GM12878 (cell line): ENCODE measurements around the gene ETV2. TPM values are rescaled to one million over a fixed set of nuclear protein-coding genes. Genes with fewer than 3 reads are reported as not detected.

ENCODE experiments used
- ATAC-seq: fragments of 200-7000 bp; cut with Tn5 transposase; 3 replicates; pipeline ENCODE4 v1.9.1; 2020; ENCODE audit warnings: mild to moderate bottlenecking, moderate library complexity
- BruUV-seq: library from RNA; stranded (reverse); fragments of 400-500 nt; replicated peaks from 2 replicates; lab custom pipeline; 2021; lab: Mats Ljungman, UMichigan
- CTCF ChIA-PET: fragments of 300-600 bp; sonication (Branson Sonifier 250); formaldehyde crosslinking; extraction: SDS; loops from one replicate; lab custom pipeline; 2021; ENCODE audit warnings: inconsistent platforms; lab: Yijun Ruan, JAX
- POLR2A ChIA-PET: fragments of 350-600 bp; formaldehyde crosslinking; extraction: SDS; loops from one replicate; lab custom pipeline; 2021; ENCODE audit warnings: inconsistent platforms; lab: Charles Lee
- RAD21 ChIA-PET: fragments of 300-600 bp; sonication (Branson Sonifier 250); formaldehyde crosslinking; loops from one replicate; lab custom pipeline; 2023; ENCODE audit warnings: antibody characterized with exemption; ENCODE audit not compliant: unreplicated experiment; lab: Charles Lee
- SMC1A ChIA-PET: fragments of 300-600 bp; sonication (Branson Sonifier 250); formaldehyde crosslinking; loops from one replicate; lab custom pipeline; 2023; ENCODE audit not compliant: unreplicated experiment, uncharacterized antibody; lab: Charles Lee
- DNase-seq: peaks from one replicate; pipeline ENCODE4 v3.0.0-alpha.2; 2011; ENCODE audit warnings: low read depth, low spot score
- FAIRE-seq: peaks from 3 replicates; lab custom pipeline; 2011; peaks lifted over from hg19 to GRCh38; lab: Jason Lieb, UNC
- H2AFZ ChIP-seq: 2 replicates; pipeline ENCODE4 v1.6.0; 2011; ENCODE audit warnings: low read depth, low read length, control low read depth; ENCODE audit not compliant: control insufficient read depth
- H3K27ac ChIP-seq: 2 replicates; pipeline ENCODE4 v1.5.1; 2011; ENCODE audit warnings: control low read depth; ENCODE audit not compliant: control insufficient read depth, insufficient read depth
- H3K27me3 ChIP-seq, 2 experiments: replicated peaks in 1 of 2; 2 replicates each; pipeline versions ENCODE4 v1.6.0 to v1.6.1; 2011; ENCODE audit warnings: low read length in 1 of 2; ENCODE audit not compliant: control insufficient read depth in 2 of 2, insufficient read depth in 2 of 2
- H3K36me3 ChIP-seq, 2 experiments: 2 replicates each; pipeline ENCODE4 v1.5.1; 2011; ENCODE audit warnings: low read length in 1 of 2; ENCODE audit not compliant: control insufficient read depth in 2 of 2, insufficient read depth in 2 of 2
- H3K4me1 ChIP-seq: 2 replicates; pipeline ENCODE4 v1.6.1; 2011; ENCODE audit warnings: mild to moderate bottlenecking, low read length, moderate library complexity, mixed read lengths; ENCODE audit not compliant: control insufficient read depth, insufficient read depth
- H3K4me2 ChIP-seq: 2 replicates; pipeline ENCODE4 v1.6.0; 2011; ENCODE audit warnings: control low read depth; ENCODE audit not compliant: control insufficient read depth, insufficient read depth
- H3K4me3 ChIP-seq: fragments of 200-600 bp; sonication (generic); 2 replicates; pipeline ENCODE4 v1.5.1; 2016
- H3K79me2 ChIP-seq: 2 replicates; pipeline ENCODE4 v1.6.0; 2011; ENCODE audit warnings: low read length; ENCODE audit not compliant: control insufficient read depth, insufficient read depth
- H3K9ac ChIP-seq: 2 replicates; pipeline ENCODE4 v1.8.0; 2011; ENCODE audit warnings: low read length, control low read depth, mixed read lengths; ENCODE audit not compliant: control insufficient read depth, insufficient read depth
- H3K9me3 ChIP-seq: replicated peaks from 3 replicates; pipeline ENCODE4 v1.5.1; 2011; ENCODE audit warnings: mild to moderate bottlenecking, low read length; ENCODE audit not compliant: control insufficient read depth, insufficient read depth
- H4K20me1 ChIP-seq: 2 replicates; pipeline ENCODE4 v1.6.0; 2011; ENCODE audit not compliant: control insufficient read depth, insufficient read depth
- BHLHE40 ChIP-seq, 2 experiments: fragments of 450-650 bp in 1 of 2; IDR thresholded peaks; 2 replicates each; pipeline ENCODE4 v1.6.1; 2011 to 2017; ENCODE audit warnings: low read depth in 2 of 2, borderline replicate concordance in 1 of 2, improper control_type of control experiment in 1 of 2, low read length in 1 of 2, mild to moderate bottlenecking in 1 of 2
- EGR1 ChIP-seq, 2 experiments: IDR thresholded peaks; 1 replicate in 1 of 2; 2 replicates in 1 of 2; pipeline ENCODE4 v1.6.1; 2011 to 2012; ENCODE audit warnings: low read depth in 2 of 2, low read length in 2 of 2, borderline replicate concordance in 1 of 2, mild to moderate bottlenecking in 1 of 2, moderate library complexity in 1 of 2
- POLR2AphosphoS5 ChIP-seq: IDR thresholded peaks from 2 replicates; pipeline ENCODE4 v1.6.1; 2011; ENCODE audit warnings: mild to moderate bottlenecking, low read length, inconsistent platforms
- RCOR1 ChIP-seq: conservative IDR thresholded peaks from 2 replicates; pipeline ENCODE4 v1.6.1; 2012; ENCODE audit warnings: low read depth, low read length, improper control_type of control experiment
- SMAD1 ChIP-seq: fragments of 450-650 bp; IDR thresholded peaks from 2 replicates; pipeline ENCODE4 v1.6.1; 2018; ENCODE audit warnings: mild to moderate bottlenecking, low read depth; ENCODE audit not compliant: partially characterized antibody
- TBL1XR1 ChIP-seq: IDR thresholded peaks from 2 replicates; pipeline ENCODE4 v1.6.1; 2012; ENCODE audit warnings: low read depth, low read length, improper control_type of control experiment
- YBX1 ChIP-seq: fragments of 450-650 bp; IDR thresholded peaks from 2 replicates; pipeline ENCODE4 v1.6.1; 2016; ENCODE audit warnings: antibody characterized with exemption
- YY1 ChIP-seq: IDR thresholded peaks from 2 replicates; pipeline ENCODE4 v1.6.1; 2011; ENCODE audit warnings: low read depth, mild to moderate bottlenecking, low read length
- ZBED1 ChIP-seq: IDR thresholded peaks from 2 replicates; pipeline ENCODE4 v1.6.1; 2016; ENCODE audit warnings: borderline replicate concordance
- ZNF274 ChIP-seq: IDR thresholded peaks from one replicate; pipeline ENCODE4 v1.8.0; 2011; ENCODE audit not compliant: insufficient read length, insufficient read depth
- WGBS: methylation state at CpG from one replicate; pipeline ENCODE4 v1.1.6; 2016; ENCODE audit warnings: low lambda C conversion rate; ENCODE audit not compliant: insufficient replicate concordance, insufficient coverage; ENCODE audit errors: missing lambda C conversion rate; 5-methylcytosine and 5-hydroxymethylcytosine counted together
- in situ Hi-C: fragments of 300-500 bp; cut with MboI; formaldehyde crosslinking; loops from 9 replicates; pipeline ENCODE4 v1.14.3; 2018; ENCODE audit warnings: mixed read lengths
- intact Hi-C: fragments of 100-400 bp; cut with micrococcal nuclease; formaldehyde crosslinking; loops from one replicate; pipeline ENCODE4 v1.14.2; 2022; ENCODE audit not compliant: unreplicated experiment
- polyA plus RNA-seq, 11 experiments: library from polyadenylated mRNA; depleted of rRNA in 4 of 11; unstranded in 6 of 11; stranded (reverse) in 5 of 11; fragments of >200 nt; fragmentation: Nextera tagmentation in 4 of 11; fragmentation: Illumina TruSeq in 1 of 11; extraction: Ambion mirVana in 4 of 11; extraction: Trizol in 1 of 11; gene quantifications; 1 replicate in 1 of 11; 2 replicates in 10 of 11; pipeline versions ENCODE4 v1.2.1 to v1.2.3, GENCODE V29; 2011 to 2016; ENCODE audit warnings: inconsistent platforms in 2 of 11, missing spikeins in 2 of 11, low read depth in 1 of 11
- total RNA-seq, 4 experiments: library from RNA; depleted of rRNA in 3 of 4; stranded (reverse); fragments of >200 nt in 3 of 4; fragmentation: Illumina TruSeq in 1 of 4; extraction: Trizol in 1 of 4; gene quantifications; 2 replicates each; pipeline versions ENCODE4 v1.2.1 to v1.2.3, GENCODE V29; 2013 to 2021
- TF ChIP-seq, protein P1 (sequence below): IDR thresholded peaks from 2 replicates; pipeline ENCODE4 v1.6.1; 2012; ENCODE audit warnings: low read depth, low read length, improper control_type of control experiment
- TF ChIP-seq, protein P2 (sequence below): fragments of 450-650 bp; IDR thresholded peaks from 2 replicates; pipeline ENCODE4 v1.6.1; 2017; ENCODE audit warnings: mild to moderate bottlenecking, moderate library complexity
- TF ChIP-seq, protein P3 (sequence below): fragments of 450-650 bp; IDR thresholded peaks from 2 replicates; pipeline ENCODE4 v1.6.1; 2014; ENCODE audit warnings: mild to moderate bottlenecking

ETV2 gene
- total and polyA plus RNA-seq, 10 of the 15 experiments (the other 5 are each of a cell fraction or from before 2014, with no cell fraction given), result 0.10 to 1.4 (median 0.54) TPM; not detected in 1

DNA sequence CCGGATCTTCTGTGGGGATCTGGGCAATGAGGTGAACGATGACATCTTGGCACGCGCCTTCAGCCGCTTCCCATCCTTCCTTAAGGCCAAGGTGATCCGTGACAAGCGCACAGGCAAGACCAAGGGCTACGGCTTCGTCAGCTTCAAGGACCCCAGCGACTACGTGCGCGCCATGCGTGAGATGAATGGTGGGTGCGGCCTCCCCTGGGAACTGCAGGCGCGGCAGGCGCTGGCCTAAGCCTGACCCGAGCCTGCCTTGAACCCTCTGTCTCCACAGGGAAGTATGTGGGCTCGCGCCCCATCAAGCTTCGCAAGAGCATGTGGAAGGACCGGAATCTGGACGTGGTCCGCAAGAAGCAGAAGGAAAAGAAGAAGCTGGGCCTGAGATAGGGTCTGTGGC, 4.4 kb upstream of the ETV2 start:
- SMC1A ChIA-PET, result interaction anchor here (1.2 kb wide), 1 partner anchor 10 kb away, joined by 5 read pairs; no protein-coding TSS in a partner anchor
- no peak for FAIRE-seq
- Histone ChIP-seq H3K79me2 (no peaks in the 10 kb centered on the region), H3K36me3 (peaks cover 10 to 21% of the 10 kb centered on the region in 2 experiments; a peak in 3 of 4 replicates), H3K27me3 (no peaks in the 10 kb centered on the region), H3K4me3 (no peak overlapping the region), H2AFZ (no peak overlapping the region), H4K20me1 (no peaks in the 10 kb centered on the region)
- WGBS, result over 99% methylated on average over 23 of the region's 25 CpGs
- no peak for TF ChIP-seq EGR1 (IDR thresholded peaks at IDR 0.05; ENCODE audit: borderline replicate concordance in 1 of 2, low read depth in 2 of 2, low read length in 2 of 2)
- TF ChIP-seq SMAD1, result no peak
- no peak for TF ChIP-seq POLR2AphosphoS5
- no peak for TF ChIP-seq TBL1XR1
- no peak for TF ChIP-seq RCOR1
- TF ChIP-seq, protein P1, sequence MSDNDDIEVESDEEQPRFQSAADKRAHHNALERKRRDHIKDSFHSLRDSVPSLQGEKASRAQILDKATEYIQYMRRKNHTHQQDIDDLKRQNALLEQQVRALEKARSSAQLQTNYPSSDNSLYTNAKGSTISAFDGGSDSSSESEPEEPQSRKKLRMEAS, result no peak
- TF ChIP-seq ZNF274, result no peak
- no peak for TF ChIP-seq YBX1
- TF ChIP-seq, protein P2, sequence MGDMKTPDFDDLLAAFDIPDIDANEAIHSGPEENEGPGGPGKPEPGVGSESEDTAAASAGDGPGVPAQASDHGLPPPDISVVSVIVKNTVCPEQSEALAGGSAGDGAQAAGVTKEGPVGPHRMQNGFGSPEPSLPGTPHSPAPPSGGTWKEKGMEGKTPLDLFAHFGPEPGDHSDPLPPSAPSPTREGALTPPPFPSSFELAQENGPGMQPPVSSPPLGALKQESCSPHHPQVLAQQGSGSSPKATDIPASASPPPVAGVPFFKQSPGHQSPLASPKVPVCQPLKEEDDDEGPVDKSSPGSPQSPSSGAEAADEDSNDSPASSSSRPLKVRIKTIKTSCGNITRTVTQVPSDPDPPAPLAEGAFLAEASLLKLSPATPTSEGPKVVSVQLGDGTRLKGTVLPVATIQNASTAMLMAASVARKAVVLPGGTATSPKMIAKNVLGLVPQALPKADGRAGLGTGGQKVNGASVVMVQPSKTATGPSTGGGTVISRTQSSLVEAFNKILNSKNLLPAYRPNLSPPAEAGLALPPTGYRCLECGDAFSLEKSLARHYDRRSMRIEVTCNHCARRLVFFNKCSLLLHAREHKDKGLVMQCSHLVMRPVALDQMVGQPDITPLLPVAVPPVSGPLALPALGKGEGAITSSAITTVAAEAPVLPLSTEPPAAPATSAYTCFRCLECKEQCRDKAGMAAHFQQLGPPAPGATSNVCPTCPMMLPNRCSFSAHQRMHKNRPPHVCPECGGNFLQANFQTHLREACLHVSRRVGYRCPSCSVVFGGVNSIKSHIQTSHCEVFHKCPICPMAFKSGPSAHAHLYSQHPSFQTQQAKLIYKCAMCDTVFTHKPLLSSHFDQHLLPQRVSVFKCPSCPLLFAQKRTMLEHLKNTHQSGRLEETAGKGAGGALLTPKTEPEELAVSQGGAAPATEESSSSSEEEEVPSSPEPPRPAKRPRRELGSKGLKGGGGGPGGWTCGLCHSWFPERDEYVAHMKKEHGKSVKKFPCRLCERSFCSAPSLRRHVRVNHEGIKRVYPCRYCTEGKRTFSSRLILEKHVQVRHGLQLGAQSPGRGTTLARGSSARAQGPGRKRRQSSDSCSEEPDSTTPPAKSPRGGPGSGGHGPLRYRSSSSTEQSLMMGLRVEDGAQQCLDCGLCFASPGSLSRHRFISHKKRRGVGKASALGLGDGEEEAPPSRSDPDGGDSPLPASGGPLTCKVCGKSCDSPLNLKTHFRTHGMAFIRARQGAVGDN, result no peak
- no peak for TF ChIP-seq BHLHE40 (IDR thresholded peaks at IDR 0.05; ENCODE audit: borderline replicate concordance in 1 of 2, low read depth in 2 of 2, low read length in 1 of 2)
- TF ChIP-seq ZBED1, result no peak
- TF ChIP-seq YY1, result no peak
- TF ChIP-seq, protein P3, sequence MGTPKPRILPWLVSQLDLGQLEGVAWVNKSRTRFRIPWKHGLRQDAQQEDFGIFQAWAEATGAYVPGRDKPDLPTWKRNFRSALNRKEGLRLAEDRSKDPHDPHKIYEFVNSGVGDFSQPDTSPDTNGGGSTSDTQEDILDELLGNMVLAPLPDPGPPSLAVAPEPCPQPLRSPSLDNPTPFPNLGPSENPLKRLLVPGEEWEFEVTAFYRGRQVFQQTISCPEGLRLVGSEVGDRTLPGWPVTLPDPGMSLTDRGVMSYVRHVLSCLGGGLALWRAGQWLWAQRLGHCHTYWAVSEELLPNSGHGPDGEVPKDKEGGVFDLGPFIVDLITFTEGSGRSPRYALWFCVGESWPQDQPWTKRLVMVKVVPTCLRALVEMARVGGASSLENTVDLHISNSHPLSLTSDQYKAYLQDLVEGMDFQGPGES, result no peak
- TF ChIP-seq, all 136 proteins: peak for 0
- no peak overlapping the region for H3K4me2 ChIP-seq
- POLR2A ChIA-PET, result interaction anchor here (0.5 kb wide), 1 partner anchor 29 kb away, joined by 4 read pairs; no protein-coding TSS in a partner anchor
- no peak for ATAC-seq
- in situ Hi-C loops (no loop called here), intact Hi-C loops (no loop called here)
- no peaks in the 10 kb centered on the region for H3K9me3 ChIP-seq
- peaks cover 10% of the 10 kb centered on the region for H3K4me1 ChIP-seq
- H3K27ac ChIP-seq, result no peak overlapping the region
- BruUV-seq, result no TSS peak
- RAD21 ChIA-PET, result no interaction called here
- CTCF ChIA-PET, result interaction anchor here (0.9 kb wide), 1 partner anchor 25 kb away, joined by 3 read pairs; no protein-coding TSS in a partner anchor
- no peak overlapping the region for H3K9ac ChIP-seq
- no peak for DNase-seq
